ENCODE data around the gene FN3KRP.

DNA sequence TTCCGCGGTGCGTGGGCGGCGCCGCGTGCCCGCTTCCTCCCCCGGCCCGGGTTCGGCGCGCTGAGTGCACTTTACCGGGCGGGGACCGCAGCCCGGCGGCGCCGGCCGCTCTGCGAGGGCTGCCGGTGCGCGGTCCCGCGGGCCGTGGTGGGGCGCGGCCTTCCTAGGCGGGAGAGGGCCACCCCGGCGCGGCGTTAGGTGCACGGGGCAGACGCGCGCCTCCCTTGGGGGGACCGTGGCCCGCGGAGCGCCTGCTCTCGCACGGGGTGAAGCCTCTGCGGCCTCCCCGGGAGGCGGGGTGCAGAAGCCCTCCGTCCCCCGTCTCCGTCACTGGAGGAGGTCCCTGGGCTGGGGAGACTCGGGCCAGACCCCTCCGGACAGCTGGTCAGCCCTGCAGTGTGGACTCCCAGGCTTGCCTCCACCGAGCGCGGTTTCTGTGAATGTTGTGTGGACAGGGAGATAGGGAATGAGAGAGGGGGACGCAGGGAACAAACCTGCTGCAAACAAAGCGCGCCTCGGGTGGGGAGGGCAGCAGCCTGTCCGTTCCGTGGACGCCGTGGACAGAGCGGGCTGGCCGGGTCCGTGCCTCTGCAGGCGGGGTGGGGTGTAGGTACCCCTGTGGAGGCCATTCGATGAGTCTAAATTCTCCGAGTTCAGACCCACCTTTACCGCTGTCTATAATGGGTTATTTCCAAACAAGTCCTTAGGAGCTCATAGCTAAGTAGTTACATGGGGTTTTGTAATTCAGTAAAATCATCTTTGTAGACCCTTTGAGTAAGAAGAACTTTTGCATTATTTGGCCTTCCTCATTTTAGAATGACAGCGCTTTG lies 36.1 kb downstream of the FN3KRP start:
- no peak for TF ChIP-seq CTCF (IDR thresholded peaks at IDR 0.05)
- TF ChIP-seq POLR2A (IDR thresholded peaks at IDR 0.05), result no peak
- no peak for TF ChIP-seq POLR2AphosphoS5 (IDR thresholded peaks at IDR 0.05)
